A204.1 (cell line): ENCODE measurements around the gene SV2C.

Source experiments
- FAIRE-seq: peaks from 2 replicates; lab custom pipeline; 2012; peaks lifted over from hg19 to GRCh38; lab: Jason Lieb, UNC

The SV2C gene

DNA sequence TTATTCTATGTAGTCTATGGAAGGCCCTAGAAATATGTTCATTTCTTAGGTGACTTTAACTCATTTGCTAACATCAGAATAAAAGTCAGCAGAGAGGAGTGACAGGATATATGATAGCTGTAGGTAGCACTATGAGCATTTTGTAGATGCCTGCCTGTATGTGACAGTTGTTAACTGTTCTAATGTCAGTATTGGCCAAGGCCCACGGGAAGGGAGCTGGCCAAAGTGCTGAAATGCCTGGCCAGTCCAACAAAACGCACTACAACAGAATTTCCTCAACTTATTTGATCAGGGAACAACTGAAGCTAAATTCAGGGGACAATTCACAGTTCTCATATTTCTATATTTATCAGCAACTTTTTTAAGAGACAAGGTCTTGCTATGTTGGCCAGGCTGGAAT lies 20.8 kb downstream of the SV2C start:
- no peak for FAIRE-seq

DNA sequence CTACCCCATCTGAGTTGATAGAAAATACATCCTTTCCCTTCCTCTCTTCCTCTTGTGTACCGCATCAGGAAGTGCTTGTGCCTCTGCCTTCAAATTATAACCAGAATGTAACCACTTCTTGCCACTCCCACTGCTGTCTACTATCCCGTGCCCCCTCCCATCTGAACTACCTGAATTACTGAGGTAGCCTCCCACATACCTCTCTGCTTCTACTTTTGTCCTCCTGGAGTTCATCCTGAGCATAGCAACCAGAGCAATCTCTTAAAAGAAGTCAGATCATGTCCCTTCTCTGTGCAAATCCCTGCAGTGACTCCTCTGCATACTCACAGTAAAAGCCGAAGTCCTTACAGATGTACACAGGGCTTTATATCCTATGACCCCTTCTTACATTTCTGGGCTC lies 23.0 kb downstream of the SV2C start:
- no peak for FAIRE-seq

DNA sequence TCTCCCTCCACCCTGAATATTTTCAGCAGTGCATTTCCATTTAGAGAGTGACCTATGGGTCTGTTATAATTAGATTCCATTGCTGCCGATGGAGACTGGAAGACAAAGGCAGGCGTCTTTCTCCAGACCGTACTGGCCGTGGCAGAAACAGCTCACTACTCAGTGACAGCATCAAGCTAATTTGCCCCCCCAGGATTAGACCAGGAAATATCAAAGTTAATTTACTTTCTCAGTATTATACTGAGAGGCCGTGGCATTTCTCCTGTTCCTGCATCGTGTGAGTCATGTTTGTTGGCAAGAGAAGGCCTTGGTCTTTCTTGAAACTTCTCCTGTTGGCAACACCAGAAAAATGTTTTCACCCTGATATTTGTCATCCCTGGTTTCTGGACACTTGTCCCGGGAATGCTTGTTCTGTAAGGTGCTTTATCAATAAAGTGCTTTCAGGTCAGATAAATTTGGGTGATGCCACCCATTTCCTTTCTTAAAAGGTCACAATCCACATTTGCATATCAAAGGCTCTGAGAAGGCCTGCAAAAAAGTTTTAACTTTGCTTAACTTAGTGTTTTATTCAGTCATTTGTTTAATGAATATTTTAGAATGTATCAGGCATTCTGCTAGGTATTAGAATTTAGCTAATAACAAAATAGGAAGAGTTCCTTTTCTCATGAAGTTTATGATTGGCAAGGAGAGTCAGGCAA lies 28.4 kb downstream of the SV2C start:
- no peak for FAIRE-seq

DNA sequence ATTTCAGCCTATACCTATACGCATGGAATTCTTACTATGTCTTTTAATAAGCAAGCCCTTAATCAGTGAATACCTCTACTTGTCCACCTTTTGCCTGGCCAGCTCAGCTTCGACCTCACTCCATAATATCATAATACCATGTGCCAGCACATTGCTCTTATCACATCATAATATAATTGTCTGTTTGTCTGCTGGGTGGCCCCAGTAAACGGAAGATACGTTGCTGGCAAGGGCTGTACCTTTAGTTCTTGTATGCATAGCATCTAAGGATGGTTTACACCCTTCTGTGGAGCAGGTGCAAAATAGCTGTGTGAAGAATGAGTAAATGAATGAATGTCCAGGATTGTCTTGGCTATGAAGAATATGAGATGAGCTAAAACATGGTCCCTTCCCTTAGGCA lies 29.9 kb downstream of the SV2C start:
- no peak for FAIRE-seq

DNA sequence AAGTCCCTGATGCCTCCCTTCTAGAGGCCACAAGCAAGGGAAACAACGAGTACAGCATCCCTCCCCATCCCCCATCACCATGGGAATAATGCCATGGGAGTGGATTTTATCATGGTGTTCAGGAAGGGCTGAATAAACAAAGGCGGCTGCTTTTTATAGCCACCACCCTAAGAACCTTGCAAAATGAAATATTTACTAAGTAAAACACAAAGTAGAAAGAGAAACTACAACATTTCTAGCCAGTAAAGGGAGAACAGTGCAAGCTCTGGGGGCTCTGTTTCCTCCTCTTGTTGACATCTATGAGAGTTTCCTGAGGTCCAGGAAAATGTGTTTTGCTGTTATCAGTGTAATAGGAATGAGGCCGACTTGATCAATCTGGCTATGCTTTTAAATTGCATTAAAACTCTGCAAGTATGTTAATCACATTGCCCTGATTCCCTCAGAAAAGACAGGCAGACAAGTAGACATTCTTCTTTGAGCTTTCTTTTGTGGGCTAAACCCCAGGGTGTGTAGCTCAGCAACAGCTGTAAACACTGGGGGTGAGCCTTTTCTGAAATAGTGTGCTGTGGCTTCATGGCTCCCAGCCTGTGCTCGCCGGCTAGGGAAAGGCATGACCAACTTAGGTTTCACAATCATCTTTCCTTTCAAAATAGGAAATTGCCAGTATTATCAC lies 31.1 kb downstream of the SV2C start:
- FAIRE-seq, result no peak

DNA sequence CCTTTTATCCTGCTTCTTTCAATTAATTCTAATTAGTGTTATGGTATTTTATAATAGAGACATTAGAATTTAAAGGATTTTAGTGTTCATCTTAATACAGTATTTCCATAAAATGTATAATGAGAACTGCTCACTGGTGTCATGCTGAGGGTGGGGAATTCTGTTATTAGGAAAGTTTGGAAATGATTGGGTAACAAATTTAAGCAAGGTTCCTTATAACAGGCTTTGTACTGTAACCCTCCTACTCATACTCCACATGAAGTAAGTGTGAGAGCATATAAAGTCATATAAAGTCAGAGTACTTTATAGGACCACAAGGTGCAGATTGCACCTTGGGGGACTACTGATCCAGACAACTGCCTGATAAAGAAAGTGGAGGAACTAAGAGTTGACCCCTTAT lies 42.2 kb downstream of the SV2C start:
- FAIRE-seq, result no peak

DNA sequence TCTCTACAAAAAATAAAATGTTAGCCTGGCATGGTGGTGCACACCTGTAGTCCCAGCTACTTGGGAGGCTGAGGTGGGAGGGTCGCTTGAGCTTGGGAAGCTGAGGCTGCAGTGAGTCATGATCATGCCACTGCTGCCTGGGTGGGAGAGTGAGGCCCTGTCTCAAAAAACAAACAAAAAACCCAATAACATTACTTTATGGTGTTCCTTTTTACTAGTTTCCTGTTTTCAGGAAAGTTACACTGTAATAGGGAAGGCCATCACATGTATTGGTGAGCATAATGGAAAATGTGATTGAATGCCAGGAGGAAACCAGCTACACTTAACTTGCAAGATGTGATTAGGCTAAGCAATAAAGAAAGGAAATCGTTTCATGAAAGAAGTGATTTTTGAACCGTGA lies 42.7 kb downstream of the SV2C start:
- no peak for FAIRE-seq

DNA sequence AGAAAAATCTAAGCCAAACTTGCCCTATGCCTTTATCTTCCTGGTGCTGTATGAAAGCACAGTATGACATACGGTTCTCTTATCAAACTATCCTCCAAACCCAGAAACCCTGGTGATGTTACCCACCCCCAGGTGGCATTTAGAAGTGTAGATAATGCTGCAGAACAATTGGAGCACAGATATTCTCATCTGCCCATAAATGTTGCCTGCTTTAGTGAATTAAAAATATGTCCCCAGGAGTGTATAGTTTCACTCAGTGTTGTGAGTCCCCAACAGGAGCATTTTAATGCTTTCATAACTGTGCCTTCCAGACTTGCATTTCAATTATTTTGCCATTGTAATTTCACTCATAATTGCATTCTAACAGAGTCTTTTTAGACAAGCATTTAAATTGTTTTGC lies 50.8 kb downstream of the SV2C start:
- FAIRE-seq, result no peak

DNA sequence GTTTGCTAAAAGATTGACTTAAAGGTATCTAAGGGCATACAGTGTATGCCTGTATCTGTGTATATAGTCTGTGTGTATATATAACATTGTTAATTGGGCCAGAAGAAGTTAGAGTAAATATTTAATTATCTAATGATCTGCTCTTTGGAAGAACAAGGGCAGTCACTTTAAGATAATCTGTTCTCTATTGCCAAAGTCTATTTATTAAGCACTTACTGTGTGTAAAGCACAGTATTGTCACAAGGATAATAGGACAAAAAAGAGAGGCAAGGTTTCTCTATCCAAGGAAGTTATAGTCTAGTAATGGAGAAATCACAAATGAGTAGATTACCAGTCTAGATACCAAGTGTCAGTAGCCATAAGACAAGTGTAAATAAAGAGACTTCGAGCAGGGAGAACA lies 51.5 kb downstream of the SV2C start:
- no peak for FAIRE-seq

DNA sequence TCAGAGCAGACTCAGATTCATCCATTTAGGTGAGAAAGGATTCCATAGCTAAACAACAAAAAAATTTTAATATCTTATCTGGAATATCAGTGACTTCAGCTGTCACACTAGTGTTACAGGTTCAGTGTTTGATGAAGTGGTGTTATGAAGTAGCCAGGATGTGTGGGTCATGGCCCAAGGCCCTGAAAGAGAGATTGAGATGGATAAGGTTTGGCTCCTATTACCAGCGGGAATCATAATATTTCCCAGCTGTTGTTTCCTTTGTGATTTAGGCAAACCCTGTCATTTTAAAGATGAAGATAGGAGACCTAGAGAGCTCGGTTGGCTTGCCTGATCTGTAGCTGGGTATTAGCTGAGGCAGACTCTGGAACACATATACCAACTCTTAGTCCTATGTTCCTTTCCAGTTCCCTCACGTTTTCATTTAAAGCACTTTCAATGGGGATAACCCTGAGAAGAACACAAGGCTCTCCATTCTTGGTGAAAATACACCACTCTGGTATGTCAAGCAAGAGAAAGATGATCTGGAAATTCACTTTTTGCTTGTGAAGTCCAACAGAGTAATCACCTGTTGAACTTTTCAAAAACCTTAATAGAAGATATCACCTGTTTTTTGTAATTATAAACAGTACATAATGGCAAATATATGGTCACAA lies 54.8 kb downstream of the SV2C start:
- no peak for FAIRE-seq

DNA sequence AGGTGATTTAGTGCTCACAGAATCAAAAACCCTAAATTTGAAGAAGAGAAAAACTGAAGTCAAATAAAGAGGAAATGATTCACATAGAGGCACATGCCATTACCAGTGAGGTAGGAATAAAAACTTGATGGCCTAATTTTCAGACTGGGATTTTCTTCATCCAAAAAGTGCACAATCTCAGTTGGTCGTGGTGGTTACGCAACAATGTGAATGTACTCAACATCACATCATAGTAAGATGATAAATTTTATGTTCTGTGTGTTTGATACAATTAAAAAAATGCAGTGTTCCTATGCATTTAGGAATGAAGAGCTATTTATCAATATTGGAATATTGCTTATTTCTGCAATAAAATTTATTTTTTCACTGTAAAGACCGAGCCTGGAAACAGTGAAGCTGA lies 60.7 kb downstream of the SV2C start:
- FAIRE-seq, result no peak

DNA sequence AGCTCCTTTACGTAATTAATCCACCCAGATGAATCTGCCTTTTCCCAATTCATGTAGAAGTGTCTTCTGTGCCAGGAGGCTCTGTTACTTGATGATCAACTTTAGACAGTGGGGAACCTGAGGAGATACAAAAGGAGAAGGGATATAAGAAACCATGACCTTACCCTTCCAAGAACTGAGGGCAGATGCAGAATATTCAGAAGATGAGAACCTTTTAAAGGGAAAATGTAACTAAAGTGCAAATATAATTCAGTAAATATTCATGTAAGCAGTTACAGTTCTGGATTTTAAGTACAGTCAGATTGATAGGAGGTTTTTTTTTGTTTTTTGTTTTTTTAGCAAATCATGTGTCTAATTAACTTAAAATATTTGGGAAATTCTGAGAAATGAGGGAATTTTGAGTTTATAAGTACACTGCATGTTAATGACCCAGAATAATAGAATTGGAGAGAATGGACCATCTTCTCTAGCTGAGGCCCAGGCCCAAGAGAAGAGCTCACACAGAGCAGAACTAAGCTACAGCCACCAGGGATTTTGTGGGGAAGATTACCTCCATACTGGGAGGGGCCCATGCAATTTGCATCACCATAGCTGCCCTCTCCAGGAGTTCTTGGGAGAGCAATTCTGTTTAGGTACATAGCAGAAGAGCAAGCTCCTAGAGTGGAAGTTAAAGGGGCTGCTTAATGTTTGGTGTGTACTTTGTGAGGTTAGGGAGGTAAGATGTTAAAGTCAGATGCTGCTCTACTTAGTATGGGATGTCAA lies 61.5 kb downstream of the SV2C start:
- no peak for FAIRE-seq

DNA sequence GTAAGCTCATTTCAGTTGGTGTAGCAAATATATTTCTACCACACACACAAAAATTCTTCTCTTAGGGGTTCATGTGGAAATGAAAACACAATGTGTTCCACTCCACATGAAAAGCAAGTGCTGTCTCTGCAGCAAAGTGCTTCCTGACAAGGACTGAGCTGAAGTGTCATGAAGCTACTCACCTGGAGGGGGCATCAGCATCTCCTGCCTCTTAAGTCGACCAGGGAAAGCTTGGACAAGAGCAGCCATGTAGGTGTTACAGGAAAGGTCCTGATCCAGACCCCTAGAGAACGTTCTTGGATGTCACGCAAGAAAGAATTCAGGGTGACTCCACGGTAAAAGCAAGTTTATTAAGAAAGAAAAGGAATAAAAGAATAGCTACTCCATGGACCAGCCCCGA lies 62.8 kb downstream of the SV2C start:
- FAIRE-seq, result no peak

DNA sequence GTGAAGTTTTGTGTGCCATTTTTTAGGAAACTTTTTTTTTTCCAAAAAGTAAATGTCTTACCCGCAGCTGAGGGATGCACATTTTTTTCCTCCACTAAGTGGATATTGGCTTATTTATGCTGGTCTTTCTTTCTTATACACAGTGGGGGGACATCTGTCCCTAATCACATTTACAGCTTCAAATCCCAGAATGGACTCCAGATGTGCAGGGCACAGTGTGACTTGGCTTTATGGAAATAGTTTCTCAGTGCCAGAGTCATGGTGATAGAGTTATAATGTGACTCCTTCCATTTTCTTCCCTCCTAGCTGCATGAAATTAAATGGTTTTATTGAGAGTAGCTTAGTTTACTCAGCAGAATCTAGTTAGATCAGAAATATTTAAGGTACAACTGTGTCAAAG lies 66.5 kb downstream of the SV2C start:
- no peak for FAIRE-seq

DNA sequence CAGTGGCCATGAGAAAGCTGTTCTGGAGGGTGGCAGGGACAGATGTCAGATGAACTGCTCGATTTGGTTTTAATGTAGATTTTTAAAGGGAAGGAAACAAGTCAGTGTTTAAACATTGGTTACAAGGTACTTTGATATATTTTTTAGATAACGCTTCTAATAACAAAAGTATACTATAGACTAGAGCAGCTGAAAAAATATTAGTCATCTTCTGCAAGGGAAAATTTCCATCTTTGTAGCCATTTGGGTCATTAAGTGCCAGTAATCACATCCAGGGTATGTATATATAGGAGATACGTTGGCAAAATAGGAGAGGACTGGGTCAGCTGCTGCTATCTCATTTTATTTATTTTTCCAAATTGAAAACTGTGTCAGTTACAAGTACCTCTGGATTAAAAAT lies 69.0 kb downstream of the SV2C start:
- no peak for FAIRE-seq

DNA sequence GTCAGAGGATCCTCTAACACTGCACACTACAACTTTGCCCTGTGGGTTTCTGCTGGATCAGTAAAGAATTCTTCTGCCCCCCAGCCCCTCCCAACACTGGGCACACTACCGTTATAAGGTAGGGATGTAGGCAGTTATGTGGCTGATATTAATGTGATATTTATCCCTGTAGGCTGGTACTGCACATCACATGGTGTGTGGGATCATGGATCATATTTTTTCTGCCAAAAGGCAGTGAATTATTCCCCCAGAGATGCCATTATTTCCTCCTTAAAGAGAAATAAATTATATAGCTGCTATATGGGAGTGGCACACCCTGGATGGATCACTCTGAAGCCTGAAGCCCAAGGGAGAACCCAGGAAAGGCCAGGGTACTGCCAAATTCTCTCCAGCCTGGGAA lies 69.5 kb downstream of the SV2C start:
- FAIRE-seq, result no peak

DNA sequence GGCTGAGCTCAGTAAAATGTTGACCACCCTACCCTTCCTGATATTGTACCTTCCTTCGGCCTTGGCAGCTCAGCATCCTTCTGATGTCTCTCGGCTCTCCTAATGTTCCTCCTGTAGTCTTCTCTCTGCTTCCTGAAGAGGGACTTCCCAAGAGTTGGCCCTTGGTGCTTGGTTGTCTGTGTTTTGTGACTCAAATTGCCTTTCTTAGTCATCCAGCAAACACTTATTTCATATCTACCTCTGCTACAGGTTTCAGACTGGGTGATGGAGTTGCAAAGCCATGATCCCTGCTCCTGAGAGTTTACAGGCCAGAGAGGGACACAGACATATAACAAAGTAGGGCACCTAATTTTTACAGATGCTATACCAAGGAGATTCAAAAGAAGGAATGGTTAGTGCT lies 70.1 kb downstream of the SV2C start:
- FAIRE-seq, result no peak

DNA sequence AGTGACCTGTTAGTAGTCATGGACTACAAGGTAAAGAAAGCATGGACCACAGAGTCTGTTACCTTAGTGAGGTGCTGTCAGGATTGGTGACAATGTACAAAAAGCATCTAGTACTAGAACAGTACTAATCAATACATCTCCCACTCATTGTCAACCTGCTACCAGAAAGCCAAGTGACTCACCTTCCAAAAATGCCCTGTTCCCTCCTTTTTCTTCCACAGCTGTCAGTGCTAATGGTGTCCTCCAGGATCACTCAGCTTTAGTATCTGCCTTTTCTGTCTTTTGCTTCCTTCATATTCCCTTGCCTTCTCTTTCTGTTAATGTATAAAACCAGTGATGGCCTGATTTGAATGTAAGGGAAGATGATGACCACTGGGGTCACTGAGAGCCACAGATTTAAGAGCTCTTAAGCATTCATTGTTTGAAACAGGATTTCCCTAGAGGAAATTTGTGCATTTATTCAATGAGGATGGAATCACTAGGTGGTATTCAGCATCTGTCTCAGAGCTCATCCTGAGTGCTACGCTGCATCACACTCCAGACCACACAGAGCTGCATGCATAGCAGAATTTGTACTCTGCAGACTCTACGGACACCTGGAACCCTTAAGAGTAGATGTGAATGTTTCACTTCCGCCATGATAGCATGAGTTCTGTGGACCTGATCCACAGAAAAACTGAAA lies 71.0 kb downstream of the SV2C start:
- no peak for FAIRE-seq

DNA sequence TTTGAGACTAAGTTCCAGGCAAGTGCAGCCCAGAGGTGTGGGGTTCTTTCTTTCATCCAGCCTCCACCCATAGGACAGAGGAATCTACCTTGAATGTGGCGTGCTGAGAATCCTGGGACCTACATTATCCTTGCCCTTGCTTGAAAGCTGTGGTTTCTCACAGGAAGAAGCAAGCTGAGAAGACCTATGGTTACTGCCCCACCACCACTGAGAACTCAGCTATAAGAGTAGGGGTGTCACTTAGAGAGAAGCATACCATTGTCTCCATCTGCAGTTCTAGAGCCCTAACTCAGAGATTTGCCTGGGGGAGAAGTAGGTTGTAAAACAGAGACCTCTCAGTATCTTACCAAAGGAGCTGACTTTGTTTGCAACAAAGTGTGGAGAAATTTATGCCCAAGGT lies 72.4 kb downstream of the SV2C start:
- no peak for FAIRE-seq

DNA sequence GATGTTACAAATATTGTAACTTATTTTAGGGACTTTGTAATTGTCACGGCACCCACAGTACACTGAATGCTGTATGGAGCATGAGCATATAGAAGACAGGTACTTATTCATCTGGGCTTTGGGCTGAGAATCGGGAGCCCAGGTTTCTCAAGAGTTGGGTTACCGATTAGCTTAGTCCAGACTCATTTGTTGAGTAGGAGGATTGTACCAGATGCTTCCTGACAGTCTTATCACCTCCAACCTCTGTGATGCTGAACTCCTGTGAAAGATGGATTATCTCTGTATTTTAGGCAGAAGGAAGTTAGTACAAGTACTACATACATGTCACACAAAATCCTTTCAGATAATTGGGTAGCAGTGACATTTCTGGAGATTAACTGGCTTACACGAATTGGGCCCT lies 79.2 kb downstream of the SV2C start:
- FAIRE-seq, result no peak

DNA sequence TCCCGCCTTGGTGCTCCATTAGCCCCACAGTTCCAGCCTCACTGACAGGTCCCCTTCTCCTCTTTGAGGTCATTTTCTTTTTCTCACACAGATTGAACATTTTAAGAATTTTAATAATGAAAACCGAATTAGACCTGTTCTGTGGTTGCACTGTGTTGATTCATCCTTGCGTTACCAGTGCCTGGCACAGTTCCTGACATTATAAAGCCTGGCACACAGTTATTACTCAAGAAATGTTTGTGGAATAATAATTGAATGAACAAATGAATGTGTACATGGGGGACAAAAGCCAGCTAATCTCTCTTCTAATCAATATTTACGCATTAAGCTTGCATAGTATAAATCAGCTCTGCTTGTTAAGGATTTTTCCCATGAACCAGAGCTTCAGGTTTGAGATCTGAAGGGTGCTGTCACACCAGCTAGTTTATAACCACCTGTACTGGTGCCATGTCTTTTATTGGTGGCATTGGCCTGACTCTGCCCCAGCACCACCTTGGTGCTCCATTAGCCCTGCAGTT lies 80.0 kb downstream of the SV2C start:
- no peak for FAIRE-seq

DNA sequence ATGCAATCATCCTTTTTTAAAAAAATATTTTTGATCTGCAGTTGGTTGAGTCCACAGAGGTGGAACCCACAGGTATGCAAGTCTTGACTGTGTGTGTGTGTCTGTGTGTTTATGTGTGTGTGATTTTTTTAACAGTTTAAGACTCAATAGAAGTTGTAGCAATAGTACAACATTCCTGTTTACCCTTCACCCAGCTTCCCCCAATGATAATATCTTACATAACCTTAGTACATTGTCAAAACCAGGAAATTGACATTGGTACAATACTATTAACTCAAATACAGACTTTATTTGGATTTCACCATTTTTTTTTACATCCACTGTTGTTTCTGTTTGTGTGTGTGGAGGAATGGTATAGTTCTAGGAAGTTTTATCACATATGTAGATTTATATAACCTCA lies 81.8 kb downstream of the SV2C start:
- no peak for FAIRE-seq
